Caco-2 (cell line): Measurements from ENCODE around the gene USP37. TPM values are rescaled to one million over a fixed set of nuclear protein-coding genes. Genes with fewer than 3 reads are reported as not detected.
A peak's percentile ranks its signal among the peaks of the same experiment; 100 is the strongest.

Experiments used
- BruUV-seq: library from RNA; stranded (reverse); fragments of 400-500 nt; replicated peaks from 2 replicates; lab custom pipeline; 2021; lab: Mats Ljungman, UMichigan
- CTCF ChIA-PET: fragments of 300-600 bp; sonication (Branson Sonifier 250); formaldehyde crosslinking; loops from one replicate; lab custom pipeline; 2022; ENCODE audit warnings: antibody characterized with exemption; lab: Charles Lee
- POLR2A ChIA-PET: fragments of 300-600 bp; sonication (Branson Sonifier 250); formaldehyde crosslinking; loops from one replicate; lab custom pipeline; 2022; ENCODE audit warnings: antibody characterized with exemption; lab: Charles Lee
- DNase-seq, 2 experiments: peaks; one replicate each; pipeline versions ENCODE4 v3.0.0 to v3.0.0-alpha.2; 2020 to 2022
- H3K27me3 ChIP-seq: replicated peaks from 2 replicates; pipeline ENCODE4 v1.6.0; 2011; ENCODE audit warnings: low read length; ENCODE audit not compliant: control insufficient read depth, insufficient read depth
- H3K36me3 ChIP-seq: 2 replicates; pipeline ENCODE4 v1.5.1; 2011; ENCODE audit warnings: low read length; ENCODE audit not compliant: control insufficient read depth, insufficient read depth
- H3K4me1 ChIP-seq: fragments of 250-450 bp; sonication (Bioruptor Pico); 2 replicates; pipeline ENCODE4 v1.5.1; 2020; ENCODE audit warnings: mild to moderate bottlenecking
- H3K4me3 ChIP-seq: 2 replicates; pipeline ENCODE4 v1.5.1; 2011; ENCODE audit warnings: low read depth, mild to moderate bottlenecking, control low read depth, low read length
- H3K9me3 ChIP-seq: fragments of 250-450 bp; sonication (Bioruptor Pico); 2 replicates; pipeline ENCODE4 v1.5.1; 2020; ENCODE audit warnings: mild to moderate bottlenecking, moderate library complexity
- H3K27ac Mint-ChIP-seq: one replicate; pipeline ENCODE4 v1.8.0; 2022; ENCODE audit warnings: mixed read lengths; ENCODE audit not compliant: unreplicated experiment
- H3K27me3 Mint-ChIP-seq: one replicate; pipeline ENCODE4 v1.8.0; 2022; ENCODE audit warnings: mixed read lengths; ENCODE audit not compliant: insufficient read depth, unreplicated experiment
- H3K36me3 Mint-ChIP-seq: one replicate; pipeline ENCODE4 v1.8.0; 2022; ENCODE audit warnings: mild to moderate bottlenecking, mixed read lengths; ENCODE audit not compliant: insufficient read depth, unreplicated experiment
- H3K4me1 Mint-ChIP-seq: one replicate; pipeline ENCODE4 v1.8.0; 2022; ENCODE audit warnings: low read depth, mixed read lengths; ENCODE audit not compliant: unreplicated experiment
- H3K4me3 Mint-ChIP-seq: one replicate; pipeline ENCODE4 v1.8.0; 2022; ENCODE audit warnings: mild to moderate bottlenecking, moderate library complexity, mixed read lengths; ENCODE audit not compliant: unreplicated experiment
- H3K9me3 Mint-ChIP-seq: one replicate; pipeline ENCODE4 v1.8.0; 2022; ENCODE audit warnings: mixed read lengths; ENCODE audit not compliant: unreplicated experiment
- CTCF ChIP-seq, 2 experiments: fragments of 200-600 bp in 1 of 2; IDR thresholded peaks; 1 replicate in 1 of 2; 2 replicates in 1 of 2; pipeline versions ENCODE4 v1.5.1 to v1.8.0; 2011 to 2022; ENCODE audit warnings: antibody characterized with exemption in 1 of 2, control low read depth in 1 of 2, inconsistent platforms in 1 of 2, low read depth in 1 of 2, low read length in 1 of 2, mild to moderate bottlenecking in 1 of 2, moderate library complexity in 1 of 2; ENCODE audit not compliant: insufficient read depth in 1 of 2, severe bottlenecking in 1 of 2, unreplicated experiment in 1 of 2
- intact Hi-C: fragments of 100-400 bp; cut with micrococcal nuclease; formaldehyde crosslinking; loops from one replicate; pipeline ENCODE4 v1.10.0; 2022; ENCODE audit not compliant: unreplicated experiment
- total RNA-seq: library from RNA; stranded (reverse); gene quantifications from 2 replicates; pipeline ENCODE4 v1.2.3, GENCODE V29; 2022

USP37 gene
- total RNA-seq, 1 experiment from 2014 or later = 22.2 TPM

- no peaks in the 10 kb centered on the region for H3K9me3 ChIP-seq
- Mint-ChIP-seq H3K4me1 (no peaks in the 10 kb centered on the region), H3K27ac (no peak overlapping the region), H3K9me3 (no peaks in the 10 kb centered on the region), H3K4me3 (no peak overlapping the region), H3K27me3 (no peaks in the 10 kb centered on the region), H3K36me3 (peaks cover 22% of the 10 kb centered on the region)
- H3K4me3 ChIP-seq = no peak overlapping the region
- intact Hi-C loops = no loop called here
- no peaks in the 10 kb centered on the region for H3K4me1 ChIP-seq
- DNase-seq = peak in 1 of 2 experiments; percentile 19
- POLR2A ChIA-PET = no interaction called here
- H3K36me3 ChIP-seq = no peaks in the 10 kb centered on the region
- no peaks in the 10 kb centered on the region for H3K27me3 ChIP-seq
- peak in 1 of 2 experiments; percentile 40 for TF ChIP-seq CTCF (IDR thresholded peaks at IDR 0.05; ENCODE audit: insufficient read depth in 1 of 2, low read depth in 1 of 2, low read length in 1 of 2, severe bottlenecking in 1 of 2, unreplicated experiment in 1 of 2)
- CTCF ChIA-PET = interaction anchor here (0.6 to 0.7 kb wide), 2 partner anchors 14 to 98 kb away, joined by 3 to 4 read pairs; partner anchors contain the start of gene VIL1
- BruUV-seq = no TSS peak
These were observed 51.5 kb downstream of the USP37 start for GRCh38 chr2:218516614-218517013.

GRCh38 chr2:218513676-218514075 is 54.5 kb downstream of the USP37 start:
- Mint-ChIP-seq H3K4me1 (no peaks in the 10 kb centered on the region), H3K4me3 (no peak overlapping the region), H3K27me3 (no peaks in the 10 kb centered on the region), H3K27ac (no peak overlapping the region), H3K9me3 (no peaks in the 10 kb centered on the region), H3K36me3 (peaks cover 13% of the 10 kb centered on the region)
- BruUV-seq = no TSS peak
- ChIA-PET POLR2A (no interaction called here), CTCF (no interaction called here)
- Histone ChIP-seq H3K9me3 (no peaks in the 10 kb centered on the region), H3K36me3 (no peaks in the 10 kb centered on the region), H3K4me1 (no peaks in the 10 kb centered on the region), H3K27me3 (no peaks in the 10 kb centered on the region), H3K4me3 (no peak overlapping the region)
- TF ChIP-seq CTCF (IDR thresholded peaks at IDR 0.05; ENCODE audit: insufficient read depth in 1 of 2, low read depth in 1 of 2, low read length in 1 of 2, severe bottlenecking in 1 of 2, unreplicated experiment in 1 of 2) = no peak
- intact Hi-C loops = no loop called here
- DNase-seq = no peak

DNA sequence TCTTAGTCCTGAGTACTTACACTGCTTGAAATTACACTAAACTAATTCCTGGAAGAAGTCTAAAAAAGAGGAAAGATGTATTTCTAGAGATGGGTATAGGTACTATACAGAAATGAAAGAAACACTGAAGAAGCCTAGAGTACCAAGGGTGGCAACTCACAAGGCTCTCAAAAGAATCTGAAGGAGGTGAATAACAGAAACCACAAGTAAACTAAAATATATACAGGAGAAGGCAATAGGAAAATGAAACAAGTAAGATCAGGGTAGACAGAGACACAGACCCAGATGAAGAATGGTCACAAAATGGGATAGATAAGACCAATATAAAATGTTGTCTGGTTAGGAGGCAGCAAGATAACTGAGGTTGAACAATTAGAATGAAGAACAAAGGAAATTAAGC is 59.9 kb downstream of the USP37 start:
- no peaks in the 10 kb centered on the region for H3K4me1 ChIP-seq
- H3K4me3 Mint-ChIP-seq = no peak overlapping the region
- no peaks in the 10 kb centered on the region for H3K9me3 ChIP-seq
- no peak for DNase-seq
- CTCF ChIA-PET = no interaction called here
- BruUV-seq = no TSS peak
- POLR2A ChIA-PET = no interaction called here
- no peaks in the 10 kb centered on the region for H3K27me3 Mint-ChIP-seq
- H3K4me1 Mint-ChIP-seq = no peaks in the 10 kb centered on the region
- TF ChIP-seq CTCF (IDR thresholded peaks at IDR 0.05; ENCODE audit: insufficient read depth in 1 of 2, low read depth in 1 of 2, low read length in 1 of 2, severe bottlenecking in 1 of 2, unreplicated experiment in 1 of 2) = no peak
- intact Hi-C loops = no loop called here
- H3K27ac Mint-ChIP-seq = no peak overlapping the region
- no peak overlapping the region for H3K4me3 ChIP-seq
- no peaks in the 10 kb centered on the region for H3K27me3 ChIP-seq
- no peaks in the 10 kb centered on the region for H3K36me3 ChIP-seq
- H3K9me3 Mint-ChIP-seq = no peaks in the 10 kb centered on the region
- peaks cover 33% of the 10 kb centered on the region for H3K36me3 Mint-ChIP-seq
